ENCODE measurements around the gene FOSL1. TPM values are rescaled to one million over a fixed set of nuclear protein-coding genes. Genes with fewer than 3 reads are reported as not detected.

Gene FOSL1
- total RNA-seq, 6 experiments from 2014 or later, result 0.35 to 1.2 (median 0.89) TPM; not detected in 2

DNA sequence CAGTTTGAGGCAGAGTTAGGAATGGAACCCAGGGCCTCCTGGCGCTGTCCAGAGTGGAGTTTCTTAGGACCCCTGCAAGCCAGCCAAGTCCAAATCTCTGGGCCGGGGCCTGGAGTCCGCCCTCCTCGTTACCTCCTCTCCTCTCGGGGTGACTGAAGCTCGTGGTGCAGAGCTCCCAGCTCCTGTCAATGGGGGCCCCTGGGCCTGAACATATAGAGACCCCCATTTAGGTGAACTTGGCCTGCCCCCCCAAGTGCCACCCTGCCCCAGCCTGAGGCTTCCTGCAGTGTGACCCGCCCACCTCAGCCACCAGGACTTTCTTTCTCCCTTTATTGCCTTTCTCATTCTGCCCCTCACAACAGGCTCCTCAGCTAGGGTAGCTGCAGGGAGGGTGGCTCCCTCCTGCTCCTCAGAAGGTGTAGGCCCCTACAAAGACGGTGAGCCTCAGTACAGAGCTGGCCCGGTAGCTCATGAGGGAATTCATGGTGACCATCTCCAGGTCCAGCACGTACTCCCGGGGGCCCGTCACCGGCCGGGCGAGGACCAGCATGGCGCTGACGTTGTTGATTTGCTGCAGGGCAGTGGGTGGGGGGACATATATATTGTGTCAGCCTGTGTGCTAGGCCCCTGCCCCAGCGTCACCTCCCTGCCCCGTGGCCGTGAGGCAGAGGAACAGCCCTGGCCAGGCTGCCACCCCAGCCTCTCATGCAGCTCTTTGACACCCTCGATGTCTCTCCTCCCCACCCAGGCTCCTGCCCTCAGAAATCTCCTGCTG, 33.5 kb downstream of the FOSL1 start:
- Histone ChIP-seq H3K36me3 (peaks cover 0 to 33% (median 18%) of the 10 kb centered on the region in 4 donors), H3K27me3 (no peaks in the 10 kb centered on the region), H3K4me1 (peaks cover 0 to 3% (median 0%) of the 10 kb centered on the region in 4 donors), H3K9me3 (no peaks in the 10 kb centered on the region), H3K27ac (no peak overlapping the region), H3K4me3 (no peak overlapping the region)
- intact Hi-C loops (cut with DNase I), result no loop called here
- ATAC-seq, result no peak
- WGBS (ENCODE audit: insufficient coverage, low coverage, low lambda C conversion rate, missing lambda C conversion rate), result 100% methylated on average over 1 of the region's 21 CpGs
- no peak for TF ChIP-seq POLR2A (IDR thresholded peaks at IDR 0.05)
- TF ChIP-seq, protein P1, sequence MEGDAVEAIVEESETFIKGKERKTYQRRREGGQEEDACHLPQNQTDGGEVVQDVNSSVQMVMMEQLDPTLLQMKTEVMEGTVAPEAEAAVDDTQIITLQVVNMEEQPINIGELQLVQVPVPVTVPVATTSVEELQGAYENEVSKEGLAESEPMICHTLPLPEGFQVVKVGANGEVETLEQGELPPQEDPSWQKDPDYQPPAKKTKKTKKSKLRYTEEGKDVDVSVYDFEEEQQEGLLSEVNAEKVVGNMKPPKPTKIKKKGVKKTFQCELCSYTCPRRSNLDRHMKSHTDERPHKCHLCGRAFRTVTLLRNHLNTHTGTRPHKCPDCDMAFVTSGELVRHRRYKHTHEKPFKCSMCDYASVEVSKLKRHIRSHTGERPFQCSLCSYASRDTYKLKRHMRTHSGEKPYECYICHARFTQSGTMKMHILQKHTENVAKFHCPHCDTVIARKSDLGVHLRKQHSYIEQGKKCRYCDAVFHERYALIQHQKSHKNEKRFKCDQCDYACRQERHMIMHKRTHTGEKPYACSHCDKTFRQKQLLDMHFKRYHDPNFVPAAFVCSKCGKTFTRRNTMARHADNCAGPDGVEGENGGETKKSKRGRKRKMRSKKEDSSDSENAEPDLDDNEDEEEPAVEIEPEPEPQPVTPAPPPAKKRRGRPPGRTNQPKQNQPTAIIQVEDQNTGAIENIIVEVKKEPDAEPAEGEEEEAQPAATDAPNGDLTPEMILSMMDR (IDR thresholded peaks at IDR 0.05), result no peak
- DNase-seq, result no peak

DNA sequence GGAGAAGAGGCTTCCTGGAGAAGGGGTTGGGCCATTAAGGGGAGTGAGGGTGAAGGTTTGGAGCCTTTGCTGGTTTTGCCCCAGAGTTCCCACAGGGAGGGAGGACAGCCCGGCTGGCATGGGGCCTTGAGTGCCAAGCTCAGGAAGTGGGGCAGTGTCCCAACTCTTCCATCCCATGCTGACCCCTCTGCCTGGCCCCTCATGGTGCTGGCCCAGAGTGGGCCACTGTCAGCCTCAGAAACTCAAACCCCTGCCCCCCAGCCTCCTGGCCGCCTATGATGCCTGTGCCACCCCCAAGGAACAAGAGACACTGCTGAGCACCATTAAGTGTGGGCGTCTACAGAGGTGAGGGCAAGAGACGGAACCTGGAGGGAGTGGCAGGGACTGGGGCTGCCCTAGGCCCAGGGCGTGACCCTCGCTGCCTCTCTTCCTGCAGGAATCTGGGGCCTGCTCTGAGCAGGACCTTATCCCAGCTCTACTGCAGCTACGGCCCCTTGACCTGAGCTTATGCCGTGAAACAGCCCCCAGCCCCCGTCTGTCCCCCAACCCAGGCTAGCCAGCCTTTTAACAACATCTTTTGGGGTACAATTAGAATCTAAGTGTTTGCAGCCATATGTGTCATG, 34.5 kb downstream of the FOSL1 start:
- ATAC-seq (no peak), DNase-seq (no peak)
- peaks cover 0 to 9% (median 0%) of the 10 kb centered on the region in 4 donors for H3K4me1 ChIP-seq
- 88% methylated on average over 3 of the region's 9 CpGs for WGBS (ENCODE audit: insufficient coverage, low coverage, low lambda C conversion rate, missing lambda C conversion rate)
- H3K27ac ChIP-seq, result no peak overlapping the region
- H3K27me3 ChIP-seq, result no peaks in the 10 kb centered on the region
- peaks cover 0 to 33% (median 18%) of the 10 kb centered on the region in 4 donors for H3K36me3 ChIP-seq
- no peak overlapping the region for H3K4me3 ChIP-seq
- intact Hi-C loops (cut with DNase I), result no loop called here
- TF ChIP-seq POLR2A (IDR thresholded peaks at IDR 0.05), result no peak
- TF ChIP-seq, protein P1 (IDR thresholded peaks at IDR 0.05), result no peak
- no peaks in the 10 kb centered on the region for H3K9me3 ChIP-seq

DNA sequence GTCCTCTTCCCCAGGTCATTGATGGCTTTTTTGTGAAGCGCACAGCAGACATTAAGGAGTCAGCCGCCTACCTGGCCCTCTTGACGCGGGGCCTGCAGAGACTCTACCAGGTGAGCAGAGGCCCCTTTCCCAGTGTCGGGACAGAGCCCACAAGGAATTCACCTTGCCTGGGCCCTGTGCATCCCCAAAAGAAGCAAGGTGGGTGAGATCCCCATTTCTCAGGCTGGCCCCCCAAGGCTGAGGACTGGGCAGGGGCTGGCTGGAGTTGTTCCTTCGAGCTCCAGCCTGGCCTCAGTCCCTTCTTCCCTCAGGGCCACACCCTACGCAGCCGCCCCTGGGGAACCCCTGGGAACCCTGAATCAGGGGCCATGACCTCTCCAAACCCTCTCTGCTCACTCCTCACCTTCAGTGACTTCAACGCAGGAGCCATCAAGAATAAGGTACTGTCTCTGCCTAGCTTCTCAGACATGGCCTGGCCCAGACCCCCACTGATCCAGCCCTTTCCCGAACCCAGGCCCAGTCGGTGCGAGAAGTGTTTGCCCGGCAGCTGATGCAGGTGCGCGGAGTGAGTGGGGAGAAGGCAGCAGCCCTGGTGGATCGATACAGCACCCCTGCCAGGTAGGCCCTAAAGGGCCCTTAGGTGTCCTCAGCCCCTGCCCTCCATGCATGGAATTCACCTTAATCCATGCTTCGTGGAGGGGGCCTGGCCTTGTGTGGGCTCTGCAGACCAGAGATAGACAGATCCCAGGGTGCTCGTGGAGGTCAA, 35.3 kb downstream of the FOSL1 start:
- no peak overlapping the region for H3K4me3 ChIP-seq
- WGBS (ENCODE audit: insufficient coverage, low coverage, low lambda C conversion rate, missing lambda C conversion rate), result 100% methylated on average over 6 of the region's 18 CpGs
- intact Hi-C loops (cut with DNase I), result no loop called here
- DNase-seq (no peak), ATAC-seq (no peak)
- TF ChIP-seq, protein P1 (IDR thresholded peaks at IDR 0.05), result no peak
- no peak for TF ChIP-seq POLR2A (IDR thresholded peaks at IDR 0.05)
- peaks cover 0 to 33% (median 18%) of the 10 kb centered on the region in 4 donors for H3K36me3 ChIP-seq
- H3K9me3 ChIP-seq, result no peaks in the 10 kb centered on the region
- no peaks in the 10 kb centered on the region for H3K27me3 ChIP-seq
- peaks cover 0 to 9% (median 0%) of the 10 kb centered on the region in 4 donors for H3K4me1 ChIP-seq
- H3K27ac ChIP-seq, result no peak overlapping the region

DNA sequence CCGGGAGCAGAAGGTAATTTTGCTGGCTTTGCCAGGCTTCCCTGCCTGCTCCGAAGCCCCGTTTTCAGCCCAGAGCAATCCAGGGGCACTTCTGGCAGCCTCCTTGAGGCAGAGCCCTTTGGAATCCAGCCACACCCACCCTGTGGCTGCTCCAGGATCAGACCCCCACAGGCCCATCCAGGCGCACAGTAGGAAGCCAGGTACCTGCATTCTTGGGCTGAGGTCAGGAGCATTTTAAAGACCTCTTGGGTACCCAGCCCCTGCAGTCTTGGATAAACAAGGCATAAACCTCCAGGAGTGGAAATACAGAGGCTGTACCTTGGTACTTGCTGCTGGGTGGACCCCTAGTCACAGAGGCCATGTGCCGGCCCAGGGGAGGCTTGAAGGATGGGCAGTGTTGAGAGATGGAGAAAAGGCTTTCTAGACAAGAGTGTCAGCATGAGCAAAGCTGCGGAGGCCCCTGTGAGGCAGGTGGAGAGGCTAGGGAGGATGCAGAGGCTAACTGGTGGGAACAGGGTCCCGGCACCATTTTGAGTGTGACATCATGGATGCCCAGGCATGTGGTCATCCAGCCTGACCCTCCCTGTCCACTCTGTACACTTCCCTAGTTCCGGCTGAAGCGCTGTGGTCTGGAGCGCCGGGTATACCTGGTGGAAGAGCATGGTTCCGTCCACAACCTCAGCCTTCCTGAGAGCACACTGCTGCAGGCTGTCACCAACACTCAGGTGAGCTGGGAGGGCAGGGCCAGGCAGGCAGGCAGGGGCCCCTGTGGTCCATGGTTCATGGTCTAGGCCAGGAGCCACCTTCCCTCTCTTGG, 36.1 kb downstream of the FOSL1 start:
- Histone ChIP-seq H3K36me3 (peaks cover 0 to 33% (median 18%) of the 10 kb centered on the region in 4 donors), H3K27me3 (no peaks in the 10 kb centered on the region), H3K9me3 (no peaks in the 10 kb centered on the region), H3K27ac (no peak overlapping the region), H3K4me1 (peaks cover 0 to 10% (median 0%) of the 10 kb centered on the region in 4 donors), H3K4me3 (no peak overlapping the region)
- TF ChIP-seq, protein P1 (IDR thresholded peaks at IDR 0.05), result no peak
- TF ChIP-seq POLR2A (IDR thresholded peaks at IDR 0.05), result no peak
- WGBS (ENCODE audit: insufficient coverage, low coverage, low lambda C conversion rate, missing lambda C conversion rate), result 100% methylated on average over 1 of the region's 12 CpGs
- intact Hi-C loops (cut with DNase I), result no loop called here
- DNase-seq (no peak), ATAC-seq (no peak)
